Kidney epithelial cell (primary cell): Measurements from ENCODE around the gene UBAC2. TPM values are rescaled to one million over a fixed set of nuclear protein-coding genes. Genes with fewer than 3 reads are reported as not detected.

Source experiments
- DNase-seq: peaks from one replicate; pipeline ENCODE4 v3.0.0-alpha.2; 2010; ENCODE audit warnings: low read depth
- H3K27me3 ChIP-seq: 2 replicates; pipeline ENCODE4 v1.6.0; 2011; ENCODE audit warnings: low read length; ENCODE audit not compliant: control insufficient read depth, insufficient read depth
- H3K36me3 ChIP-seq: 2 replicates; pipeline ENCODE4 v1.5.1; 2011; ENCODE audit warnings: low read length; ENCODE audit not compliant: control insufficient read depth, insufficient read depth
- H3K4me3 ChIP-seq: 2 replicates; pipeline ENCODE4 v1.5.1; 2011; ENCODE audit warnings: low read depth, mild to moderate bottlenecking, control low read depth, low read length
- total RNA-seq: library from RNA; depleted of rRNA; stranded (reverse); fragments of >200 nt; gene quantifications from 2 replicates; pipeline ENCODE4 v1.2.3, GENCODE V29; 2015
- TF ChIP-seq, protein P1 (sequence below): IDR thresholded peaks from 2 replicates; pipeline ENCODE4 v1.5.1; 2011; ENCODE audit warnings: mild to moderate bottlenecking, moderate library complexity, low read length, control low read depth, inconsistent platforms; ENCODE audit not compliant: insufficient read depth, poor library complexity, severe bottlenecking

The UBAC2 gene
- total RNA-seq, 1 donor from 2014 or later, result 83.6 TPM

DNA sequence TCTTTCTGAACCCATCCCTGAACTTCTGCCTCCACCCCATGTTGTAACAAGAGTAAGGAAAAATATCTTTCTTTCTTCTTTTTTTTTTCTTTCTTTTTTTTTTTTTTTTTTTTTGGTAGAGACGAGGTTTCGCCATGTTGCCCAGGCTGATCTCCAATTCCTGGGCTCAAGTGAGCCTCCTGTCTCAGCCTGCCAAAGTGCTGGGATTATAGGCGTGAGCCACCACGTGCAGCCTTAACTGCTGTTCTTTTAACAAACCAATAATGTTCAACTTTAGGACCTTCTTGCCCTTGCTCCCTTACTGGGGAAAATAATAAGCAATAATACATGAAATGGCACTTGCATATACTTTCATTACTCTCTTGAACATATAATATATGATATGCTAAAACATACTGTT is 86.9 kb downstream of the UBAC2 start:
- no peak for DNase-seq
- TF ChIP-seq, protein P1, sequence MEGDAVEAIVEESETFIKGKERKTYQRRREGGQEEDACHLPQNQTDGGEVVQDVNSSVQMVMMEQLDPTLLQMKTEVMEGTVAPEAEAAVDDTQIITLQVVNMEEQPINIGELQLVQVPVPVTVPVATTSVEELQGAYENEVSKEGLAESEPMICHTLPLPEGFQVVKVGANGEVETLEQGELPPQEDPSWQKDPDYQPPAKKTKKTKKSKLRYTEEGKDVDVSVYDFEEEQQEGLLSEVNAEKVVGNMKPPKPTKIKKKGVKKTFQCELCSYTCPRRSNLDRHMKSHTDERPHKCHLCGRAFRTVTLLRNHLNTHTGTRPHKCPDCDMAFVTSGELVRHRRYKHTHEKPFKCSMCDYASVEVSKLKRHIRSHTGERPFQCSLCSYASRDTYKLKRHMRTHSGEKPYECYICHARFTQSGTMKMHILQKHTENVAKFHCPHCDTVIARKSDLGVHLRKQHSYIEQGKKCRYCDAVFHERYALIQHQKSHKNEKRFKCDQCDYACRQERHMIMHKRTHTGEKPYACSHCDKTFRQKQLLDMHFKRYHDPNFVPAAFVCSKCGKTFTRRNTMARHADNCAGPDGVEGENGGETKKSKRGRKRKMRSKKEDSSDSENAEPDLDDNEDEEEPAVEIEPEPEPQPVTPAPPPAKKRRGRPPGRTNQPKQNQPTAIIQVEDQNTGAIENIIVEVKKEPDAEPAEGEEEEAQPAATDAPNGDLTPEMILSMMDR, result no peak
- H3K4me3 ChIP-seq, result no peak overlapping the region
- no peaks in the 10 kb centered on the region for H3K36me3 ChIP-seq
- H3K27me3 ChIP-seq, result no peaks in the 10 kb centered on the region

DNA sequence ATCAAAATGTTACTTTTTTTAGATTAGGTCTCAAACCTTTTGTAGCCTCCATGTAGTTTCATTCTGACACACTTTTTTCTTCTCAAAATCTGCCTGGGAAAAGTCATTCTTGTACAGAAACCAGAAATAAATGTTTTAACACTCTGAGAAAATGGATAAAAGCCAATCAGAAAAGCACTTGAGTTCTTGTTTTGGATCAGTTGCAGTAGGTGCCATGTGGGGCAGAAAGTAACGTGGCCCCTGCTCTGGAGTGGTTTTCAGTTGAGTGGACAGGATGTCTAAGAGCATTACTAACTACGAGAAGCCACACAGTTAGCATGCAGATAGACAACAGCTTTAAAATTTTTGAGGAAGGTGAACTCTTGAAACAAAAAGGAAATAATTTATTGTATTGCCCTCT is 87.4 kb downstream of the UBAC2 start:
- no peaks in the 10 kb centered on the region for H3K27me3 ChIP-seq
- no peak overlapping the region for H3K4me3 ChIP-seq
- TF ChIP-seq, protein P1, result no peak
- DNase-seq, result no peak
- H3K36me3 ChIP-seq, result no peaks in the 10 kb centered on the region

DNA sequence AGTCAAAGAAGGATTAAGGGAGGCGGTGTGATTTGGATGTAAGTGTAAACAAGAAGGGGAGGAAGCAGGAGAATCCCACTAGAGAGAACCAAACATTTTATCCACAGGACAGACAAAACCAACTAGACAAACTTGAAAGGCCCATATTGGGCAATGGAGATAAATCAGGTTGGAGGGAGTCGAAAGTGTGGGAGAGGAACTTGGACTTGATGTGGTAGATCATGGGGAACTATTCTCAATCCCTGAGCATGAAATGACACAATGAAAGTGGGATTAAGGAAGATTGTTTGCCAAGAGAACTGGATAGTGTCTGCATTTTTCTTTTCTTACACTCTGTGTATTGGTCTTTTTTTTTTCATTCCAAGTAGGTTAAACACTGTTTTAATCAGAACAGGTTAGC is 88.6 kb downstream of the UBAC2 start:
- Histone ChIP-seq H3K4me3 (no peak overlapping the region), H3K27me3 (no peaks in the 10 kb centered on the region), H3K36me3 (no peaks in the 10 kb centered on the region)
- DNase-seq, result no peak
- TF ChIP-seq, protein P1, result no peak

DNA sequence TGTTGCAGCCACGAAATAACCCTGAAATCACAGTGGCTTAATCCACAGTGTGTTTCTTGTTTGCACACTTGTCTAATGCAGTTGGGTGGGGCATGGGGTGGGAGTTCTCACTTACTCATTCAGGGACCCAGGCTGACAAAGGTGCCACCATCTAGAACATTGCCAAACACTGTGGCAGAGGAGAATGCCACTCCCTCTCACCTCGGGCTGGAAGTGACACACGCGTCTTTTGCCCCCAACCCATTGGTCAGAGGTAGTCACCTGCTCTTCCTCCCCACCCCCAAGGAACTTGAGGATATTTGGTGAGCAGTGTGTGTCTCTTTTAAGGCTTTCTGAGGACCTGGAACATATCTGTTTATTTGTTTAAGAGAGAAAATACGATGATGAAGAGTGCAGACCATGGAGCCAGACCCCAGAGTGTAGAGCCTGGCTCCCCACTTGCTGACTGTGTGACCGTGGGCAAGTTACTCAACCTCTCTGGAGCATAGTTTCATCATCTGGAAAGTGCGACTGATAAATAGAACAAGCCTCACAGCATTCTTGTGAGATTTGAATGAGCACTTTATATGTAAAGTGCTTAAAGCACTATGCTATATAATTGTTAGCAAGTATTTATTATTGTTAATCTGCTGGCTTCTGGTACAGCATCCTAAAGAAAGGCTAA is 89.2 kb downstream of the UBAC2 start:
- TF ChIP-seq, protein P1, result no peak
- Histone ChIP-seq H3K36me3 (no peaks in the 10 kb centered on the region), H3K27me3 (no peaks in the 10 kb centered on the region), H3K4me3 (no peak overlapping the region)
- DNase-seq, result no peak

DNA sequence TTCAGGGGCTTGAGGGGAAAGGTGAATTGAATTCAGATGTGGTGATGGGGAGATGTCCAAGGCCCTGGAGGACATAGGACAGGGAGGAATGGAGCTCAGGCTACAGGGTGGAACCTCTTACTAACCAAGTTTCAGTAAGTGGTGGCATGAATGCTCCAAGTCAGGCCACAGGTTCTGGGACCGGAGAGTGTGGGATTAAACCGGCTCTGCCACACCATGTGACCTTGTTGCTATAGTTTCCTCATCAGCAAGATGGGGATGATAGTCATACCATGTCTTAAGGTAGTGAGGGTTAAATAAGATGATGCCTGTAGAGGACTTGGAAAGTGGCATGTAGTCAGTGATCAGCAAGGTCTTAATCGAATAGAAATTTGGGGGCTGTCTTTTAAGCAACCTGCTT is 90.2 kb downstream of the UBAC2 start:
- Histone ChIP-seq H3K4me3 (no peak overlapping the region), H3K27me3 (no peaks in the 10 kb centered on the region), H3K36me3 (no peaks in the 10 kb centered on the region)
- TF ChIP-seq, protein P1, result no peak
- DNase-seq, result no peak

DNA sequence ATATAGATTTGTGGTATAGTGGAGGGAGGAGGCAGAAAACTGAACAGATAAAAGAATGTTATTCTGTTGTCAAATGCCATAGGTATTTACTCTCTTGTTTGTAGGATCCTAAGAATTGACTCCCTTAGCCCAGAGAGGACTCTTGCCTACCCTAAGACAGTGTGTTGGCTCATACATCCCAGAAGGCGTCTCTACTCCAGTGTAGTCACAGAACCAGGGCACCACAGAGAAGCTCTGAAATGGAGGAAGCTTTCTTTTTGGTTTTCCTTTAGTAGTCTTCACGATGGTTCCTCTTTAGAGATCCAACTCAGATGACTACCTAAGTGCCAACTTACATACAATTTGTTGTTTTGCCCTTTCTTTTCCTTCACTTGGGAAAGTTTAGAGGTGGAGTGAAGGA is 92.5 kb downstream of the UBAC2 start:
- Histone ChIP-seq H3K27me3 (no peaks in the 10 kb centered on the region), H3K4me3 (no peak overlapping the region), H3K36me3 (no peaks in the 10 kb centered on the region)
- TF ChIP-seq, protein P1, result no peak
- DNase-seq, result no peak
